Gastrocnemius medialis (tissue), 4 donors: Measurements from ENCODE around the gene C20orf141. TPM values are rescaled to one million over a fixed set of nuclear protein-coding genes. Genes with fewer than 3 reads are reported as not detected.
A peak's percentile ranks its signal among the peaks of the same experiment; 100 is the strongest.

ENCODE experiments used
- ATAC-seq, 2 donors: fragments of 150-250 bp; one replicate each; pipeline ENCODE4 v1.9.1; 2016
- DNase-seq, 2 donors: peaks; one replicate each; pipeline ENCODE4 v3.0.0-alpha.2; 2019
- H3K27ac ChIP-seq, 4 donors: fragments of 200-600 bp; sonication (generic); 1 replicate in 1 of 4; 2 replicates in 3 of 4; pipeline ENCODE4 v1.5.1; 2016 to 2018; ENCODE audit warnings: mild to moderate bottlenecking in 2 of 4, moderate library complexity in 1 of 4
- H3K27me3 ChIP-seq, 3 donors: fragments of 200-600 bp; sonication (generic) in 2 of 3; 1 replicate in 1 of 3; 2 replicates in 2 of 3; pipeline versions ENCODE4 v1.5.1 to v1.6.0; 2016 to 2019; ENCODE audit warnings: mild to moderate bottlenecking in 1 of 3, moderate library complexity in 1 of 3
- H3K36me3 ChIP-seq, 2 donors: fragments of 200-600 bp; sonication (generic) in 1 of 2; one replicate each; pipeline ENCODE4 v1.5.1; 2017 to 2018
- H3K4me1 ChIP-seq, 2 donors: fragments of 200-600 bp; sonication (generic) in 1 of 2; one replicate each; pipeline ENCODE4 v1.5.1; 2016 to 2017; ENCODE audit warnings: mild to moderate bottlenecking in 2 of 2
- H3K4me3 ChIP-seq, 4 donors: fragments of 200-600 bp; sonication (generic) in 3 of 4; 1 replicate in 1 of 4; 2 replicates in 3 of 4; pipeline ENCODE4 v1.5.1; 2016 to 2019; ENCODE audit warnings: mild to moderate bottlenecking in 2 of 4
- H3K9me3 ChIP-seq, 3 donors: fragments of 200-600 bp; sonication (generic) in 2 of 3; 1 replicate in 1 of 3; 2 replicates in 2 of 3; pipeline ENCODE4 v1.5.1; 2016 to 2019
- POLR2A ChIP-seq, 2 donors: fragments of 450-650 bp; IDR thresholded peaks; one replicate each; pipeline ENCODE4 v1.6.1; 2017; ENCODE audit warnings: antibody characterized with exemption in 2 of 2, mild to moderate bottlenecking in 2 of 2, moderate library complexity in 2 of 2
- in situ Hi-C, 4 donors: fragments of 200-750 bp; cut with MboI; loops; one replicate each; pipeline versions ENCODE4 v1.15.0 to v1.8.0; 2017; ENCODE audit warnings: low sequenced_read_pairs in 4 of 4
- intact Hi-C: fragments of 100-400 bp; cut with DNase I; formaldehyde crosslinking; loops from one replicate; pipeline ENCODE4 v1.15.1; 2023; ENCODE audit warnings: low total_unique reads
- total RNA-seq, 4 donors: library from RNA; depleted of rRNA; stranded (reverse); fragments of >200 nt; gene quantifications; one replicate each; pipeline versions ENCODE4 v1.1.0 to v1.2.3, GENCODE V29; 2016
- TF ChIP-seq, protein P1 (sequence below), 5 experiments: fragments of 450-650 bp in 3 of 5; fragments of 200-600 bp in 2 of 5; sonication (generic) in 2 of 5; IDR thresholded peaks in 4 of 5; conservative IDR thresholded peaks in 1 of 5; 1 replicate in 4 of 5; 2 replicates in 1 of 5; pipeline ENCODE4 v1.5.1; 2016 to 2019; ENCODE audit warnings: antibody characterized with exemption in 5 of 5, mild to moderate bottlenecking in 3 of 5, moderate library complexity in 3 of 5

The C20orf141 gene
- total RNA-seq, 4 donors from 2014 or later = not detected

DNA sequence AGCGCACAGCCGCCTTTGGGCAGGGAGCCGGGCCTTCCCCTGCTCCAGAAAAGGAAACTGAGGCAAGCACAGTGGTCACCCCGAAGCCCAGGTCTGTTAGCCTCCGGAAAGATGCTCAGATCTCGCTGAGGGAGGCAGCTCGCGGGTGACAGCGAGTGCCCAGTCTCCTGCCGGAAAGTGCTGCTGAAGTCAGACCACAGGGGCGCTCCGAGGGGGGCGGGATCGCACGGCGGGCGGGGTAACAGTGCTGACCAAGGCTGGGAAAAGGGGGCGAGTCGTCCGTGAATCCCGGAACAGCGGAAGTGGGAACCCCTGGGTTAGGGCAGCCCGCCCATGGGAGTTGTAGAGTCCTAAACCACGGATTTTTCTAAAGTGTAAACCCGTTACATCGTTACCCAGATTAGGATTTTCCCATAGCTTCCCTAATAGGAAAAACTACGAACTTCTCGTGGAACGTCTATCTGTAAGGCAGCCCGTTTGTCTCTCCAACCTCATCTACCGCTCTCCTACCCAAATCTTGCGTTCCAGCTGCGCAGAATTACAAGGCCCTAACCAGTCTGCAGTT, 26.3 kb downstream of the C20orf141 start:
- Histone ChIP-seq H3K27ac (peak overlapping the region; percentile 83 to 97 (median 94)), H3K36me3 (no peaks in the 10 kb centered on the region), H3K4me1 (peaks cover 16 to 23% of the 10 kb centered on the region in 2 donors), H3K9me3 (no peaks in the 10 kb centered on the region), H3K27me3 (no peaks in the 10 kb centered on the region), H3K4me3 (peak overlapping the region; percentile 88 to 98 (median 90))
- in situ Hi-C loops (loop anchor here in 1 of 4 donors (25.0 kb wide), 1 partner anchor 1729 kb away; the partner anchor contains the start of gene PSMF1), intact Hi-C loops (loop anchor here (1.0 to 5.0 kb wide), 3 partner anchors 32 to 189 kb away; partner anchors contain the start of genes NOP56 and PTPRA)
- TF ChIP-seq, protein P1, sequence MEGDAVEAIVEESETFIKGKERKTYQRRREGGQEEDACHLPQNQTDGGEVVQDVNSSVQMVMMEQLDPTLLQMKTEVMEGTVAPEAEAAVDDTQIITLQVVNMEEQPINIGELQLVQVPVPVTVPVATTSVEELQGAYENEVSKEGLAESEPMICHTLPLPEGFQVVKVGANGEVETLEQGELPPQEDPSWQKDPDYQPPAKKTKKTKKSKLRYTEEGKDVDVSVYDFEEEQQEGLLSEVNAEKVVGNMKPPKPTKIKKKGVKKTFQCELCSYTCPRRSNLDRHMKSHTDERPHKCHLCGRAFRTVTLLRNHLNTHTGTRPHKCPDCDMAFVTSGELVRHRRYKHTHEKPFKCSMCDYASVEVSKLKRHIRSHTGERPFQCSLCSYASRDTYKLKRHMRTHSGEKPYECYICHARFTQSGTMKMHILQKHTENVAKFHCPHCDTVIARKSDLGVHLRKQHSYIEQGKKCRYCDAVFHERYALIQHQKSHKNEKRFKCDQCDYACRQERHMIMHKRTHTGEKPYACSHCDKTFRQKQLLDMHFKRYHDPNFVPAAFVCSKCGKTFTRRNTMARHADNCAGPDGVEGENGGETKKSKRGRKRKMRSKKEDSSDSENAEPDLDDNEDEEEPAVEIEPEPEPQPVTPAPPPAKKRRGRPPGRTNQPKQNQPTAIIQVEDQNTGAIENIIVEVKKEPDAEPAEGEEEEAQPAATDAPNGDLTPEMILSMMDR (IDR thresholded peaks at IDR 0.05 in 4 of 5, conservative IDR thresholded peaks at IDR 0.05 in 1 of 5) = no peak
- TF ChIP-seq POLR2A (IDR thresholded peaks at IDR 0.05) = no peak
- no peak for DNase-seq
- peak; percentile 34 to 35 for ATAC-seq

- ATAC-seq = no peak
- peaks cover 9 to 11% of the 10 kb centered on the region in 2 donors for H3K4me1 ChIP-seq
- in situ Hi-C loops (loop anchor here in 1 of 4 donors (25.0 kb wide), 1 partner anchor 1733 kb away; the partner anchor contains the start of gene PSMF1), intact Hi-C loops (no loop called here)
- no peaks in the 10 kb centered on the region for H3K27me3 ChIP-seq
- no peak for TF ChIP-seq POLR2A (IDR thresholded peaks at IDR 0.05)
- TF ChIP-seq, protein P1 (IDR thresholded peaks at IDR 0.05 in 4 of 5, conservative IDR thresholded peaks at IDR 0.05 in 1 of 5) = no peak
- H3K9me3 ChIP-seq = no peaks in the 10 kb centered on the region
- no peaks in the 10 kb centered on the region for H3K36me3 ChIP-seq
- no peak overlapping the region for H3K4me3 ChIP-seq
- no peak overlapping the region for H3K27ac ChIP-seq
- no peak for DNase-seq
Measured at GRCh38 chr20:2845607-2846006, 30.8 kb downstream of the C20orf141 start.

DNA sequence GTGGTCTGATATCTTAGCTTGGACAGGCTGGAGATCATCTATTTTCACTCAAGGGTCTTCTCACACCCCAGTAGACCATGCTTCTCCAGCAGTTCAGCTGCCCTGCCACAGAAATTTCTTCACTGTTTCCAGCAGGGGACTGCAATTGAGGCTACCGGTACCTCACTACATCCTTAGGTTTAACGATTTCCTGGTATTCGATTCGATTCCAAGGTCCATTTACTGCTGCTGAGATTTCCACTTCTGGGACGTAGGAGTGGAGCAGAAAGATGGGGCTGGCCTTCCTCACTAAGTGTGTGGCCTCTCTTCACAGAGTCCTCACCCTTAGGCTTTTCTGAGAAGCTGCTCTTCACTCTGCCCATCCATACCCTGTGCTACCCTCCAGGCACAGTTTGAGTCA, 31.9 kb downstream of the C20orf141 start:
- TF ChIP-seq, protein P1 (IDR thresholded peaks at IDR 0.05 in 4 of 5, conservative IDR thresholded peaks at IDR 0.05 in 1 of 5) = no peak
- no peak for TF ChIP-seq POLR2A (IDR thresholded peaks at IDR 0.05)
- no peak overlapping the region for H3K27ac ChIP-seq
- H3K4me3 ChIP-seq = no peak overlapping the region
- H3K36me3 ChIP-seq = no peaks in the 10 kb centered on the region
- in situ Hi-C loops (loop anchor here in 1 of 4 donors (25.0 kb wide), 1 partner anchor 1734 kb away; the partner anchor contains the start of gene PSMF1), intact Hi-C loops (no loop called here)
- no peaks in the 10 kb centered on the region for H3K9me3 ChIP-seq
- H3K27me3 ChIP-seq = no peaks in the 10 kb centered on the region
- H3K4me1 ChIP-seq = peaks cover 4 to 6% of the 10 kb centered on the region in 2 donors
- ATAC-seq = no peak
- no peak for DNase-seq

GRCh38 chr20:2847802-2848201, 33.0 kb downstream of the C20orf141 start:
- in situ Hi-C loops (loop anchor here in 1 of 4 donors (25.0 kb wide), 1 partner anchor 1736 kb away; the partner anchor contains the start of gene PSMF1), intact Hi-C loops (no loop called here)
- no peaks in the 10 kb centered on the region for H3K9me3 ChIP-seq
- DNase-seq (no peak), ATAC-seq (no peak)
- H3K4me1 ChIP-seq = peaks cover 0 to 5% of the 10 kb centered on the region in 2 donors
- H3K4me3 ChIP-seq = no peak overlapping the region
- H3K36me3 ChIP-seq = no peaks in the 10 kb centered on the region
- no peaks in the 10 kb centered on the region for H3K27me3 ChIP-seq
- TF ChIP-seq, protein P1 (IDR thresholded peaks at IDR 0.05 in 4 of 5, conservative IDR thresholded peaks at IDR 0.05 in 1 of 5) = no peak
- no peak for TF ChIP-seq POLR2A (IDR thresholded peaks at IDR 0.05)
- H3K27ac ChIP-seq = no peak overlapping the region
